A549 (cell line): ENCODE measurements around the gene TSPYL4.

Experiments
- CBX2 ChIP-seq: fragments of 200-600 bp; sonication (generic); IDR thresholded peaks from 2 replicates; pipeline ENCODE4 v1.6.1; 2016; ENCODE audit warnings: low read depth, mild to moderate bottlenecking, borderline replicate concordance
- CTCF ChIP-seq: fragments of >200 bp; sonication (Bioruptor Twin); formaldehyde crosslinking; IDR thresholded peaks from 3 replicates; pipeline ENCODE4 v1.5.1; 2016
- EHMT2 ChIP-seq: fragments of 200-600 bp; sonication (generic); IDR thresholded peaks from 2 replicates; pipeline ENCODE4 v1.6.1; 2016; ENCODE audit warnings: antibody characterized with exemption, low read depth, mild to moderate bottlenecking, moderate library complexity
- EP300 ChIP-seq, 2 experiments: fragments of >200 bp; sonication (Bioruptor Twin); formaldehyde crosslinking; IDR thresholded peaks; 2 replicates in 1 of 2; 3 replicates in 1 of 2; pipeline ENCODE4 v1.6.1; 2016 to 2017
- ESRRA ChIP-seq: fragments of 150-350 bp; IDR thresholded peaks from 2 replicates; pipeline ENCODE4 v1.6.1; 2014; ENCODE audit warnings: mild to moderate bottlenecking, low read length, borderline replicate concordance
- JUN ChIP-seq, 2 experiments: fragments of >200 bp; sonication (Bioruptor Twin); formaldehyde crosslinking; IDR thresholded peaks; 2 replicates in 1 of 2; 3 replicates in 1 of 2; pipeline ENCODE4 v1.6.1; 2016 to 2017
- JUNB ChIP-seq: fragments of >200 bp; sonication (Bioruptor Twin); formaldehyde crosslinking; IDR thresholded peaks from 2 replicates; pipeline ENCODE4 v1.6.1; 2016
- MAX ChIP-seq: IDR thresholded peaks from 2 replicates; pipeline ENCODE4 v1.6.1; 2012
- NR3C1 ChIP-seq: fragments of >200 bp; sonication (Bioruptor Twin); formaldehyde crosslinking; IDR thresholded peaks from 3 replicates; pipeline ENCODE4 v1.6.1; 2017
- POLR2A ChIP-seq: IDR thresholded peaks from 2 replicates; pipeline ENCODE4 v1.6.1; 2012; ENCODE audit warnings: mild to moderate bottlenecking, low read length
- RAD21 ChIP-seq, 2 experiments: fragments of >200 bp in 1 of 2; sonication (Bioruptor Twin) in 1 of 2; formaldehyde crosslinking in 1 of 2; IDR thresholded peaks in 1 of 2; conservative IDR thresholded peaks in 1 of 2; 2 replicates in 1 of 2; 3 replicates in 1 of 2; pipeline ENCODE4 v1.6.1; 2012 to 2018; ENCODE audit warnings: inconsistent platforms in 1 of 2
- RCOR1 ChIP-seq: fragments of 150-350 bp; IDR thresholded peaks from 2 replicates; pipeline ENCODE4 v1.6.1; 2014; ENCODE audit warnings: antibody characterized with exemption, low read length, low read depth
- TP53 ChIP-seq: fragments of 250-450 bp; sonication (Bioruptor Pico); IDR thresholded peaks from 2 replicates; pipeline ENCODE4 v1.5.0; 2021; ENCODE audit warnings: mild to moderate bottlenecking, moderate library complexity
- ZC3H11A ChIP-seq: fragments of 450-650 bp; IDR thresholded peaks from 2 replicates; pipeline ENCODE4 v1.6.1; 2014; ENCODE audit warnings: antibody characterized with exemption, mild to moderate bottlenecking

- TF ChIP-seq POLR2A (no peak), CTCF (no peak), ESRRA (no peak), ZC3H11A (no peak), MAX (no peak), RCOR1 (no peak), RAD21 (conservative IDR thresholded peaks at IDR 0.05 in 1 of 2, IDR thresholded peaks at IDR 0.05 in 1 of 2) (no peak), CBX2 (no peak), NR3C1 (no peak), JUN (IDR thresholded peaks at IDR 0.05) (no peak), JUNB (no peak), EP300 (IDR thresholded peaks at IDR 0.05) (no peak), TP53 (CRISPR knock-in tag) (no peak), EHMT2 (no peak)
These were observed 17.4 kb upstream of the TSPYL4 start for GRCh38 chr6:116271149-116271708.
